Body of pancreas (tissue), 4 donors: ENCODE data around the gene TGFB2. TPM values are rescaled to one million over a fixed set of nuclear protein-coding genes. Genes with fewer than 3 reads are reported as not detected.

Experiments
- ATAC-seq: fragments of 150-250 bp; one replicate; pipeline ENCODE4 v1.9.1; 2016
- DNase-seq, 4 donors: peaks; one replicate each; pipeline ENCODE4 v3.0.0-alpha.2; 2019
- H3K27ac ChIP-seq, 4 donors: fragments of 200-600 bp; sonication (generic); 1 replicate in 3 of 4; 2 replicates in 1 of 4; pipeline versions ENCODE4 v1.5.1 to v1.6.1; 2016 to 2019; ENCODE audit warnings: mild to moderate bottlenecking in 1 of 4, mixed read lengths in 1 of 4, moderate library complexity in 1 of 4
- H3K27me3 ChIP-seq, 2 donors: fragments of 200-600 bp; sonication (generic); one replicate each; pipeline ENCODE4 v1.6.0; 2016; ENCODE audit warnings: mild to moderate bottlenecking in 1 of 2
- H3K36me3 ChIP-seq, 2 donors: fragments of 200-600 bp; sonication (generic); replicated peaks in 1 of 2; 2 replicates each; pipeline ENCODE4 v1.5.1; 2016; ENCODE audit warnings: low read depth in 2 of 2; ENCODE audit not compliant: insufficient read depth in 1 of 2
- H3K4me1 ChIP-seq: fragments of 200-600 bp; sonication (generic); one replicate; pipeline ENCODE4 v1.6.0; 2016
- H3K4me3 ChIP-seq, 2 donors: fragments of 200-600 bp; sonication (generic); 1 replicate in 1 of 2; 2 replicates in 1 of 2; pipeline ENCODE4 v1.5.1; 2016 to 2019
- H3K9me3 ChIP-seq, 3 donors: fragments of 200-600 bp; sonication (generic); 1 replicate in 2 of 3; 2 replicates in 1 of 3; pipeline ENCODE4 v1.5.1; 2016
- POLR2A ChIP-seq, 3 donors: fragments of 450-650 bp; IDR thresholded peaks; one replicate each; pipeline ENCODE4 v1.6.1; 2016; ENCODE audit warnings: antibody characterized with exemption in 3 of 3, mild to moderate bottlenecking in 2 of 3
- WGBS, 2 donors: methylation state at CpG; one replicate each; pipeline ENCODE4 v1.1.5; 2017; 5-methylcytosine and 5-hydroxymethylcytosine counted together
- intact Hi-C: fragments of 100-400 bp; cut with DNase I; formaldehyde crosslinking; loops from one replicate; pipeline ENCODE4 v1.15.1; 2023
- total RNA-seq, 2 donors: library from RNA; depleted of rRNA; stranded (reverse); fragments of >200 nt; gene quantifications; one replicate each; pipeline ENCODE4 v1.1.0, GENCODE V29; 2016
- TF ChIP-seq, protein P1 (sequence below), 7 experiments: fragments of 450-650 bp in 4 of 7; fragments of 200-600 bp in 3 of 7; sonication (generic) in 3 of 7; IDR thresholded peaks; one replicate each; pipeline ENCODE4 v1.5.1; 2016 to 2019; ENCODE audit warnings: antibody characterized with exemption in 7 of 7

Gene TGFB2
- total RNA-seq, 2 donors from 2014 or later, result 4.3 to 4.9 TPM

DNA sequence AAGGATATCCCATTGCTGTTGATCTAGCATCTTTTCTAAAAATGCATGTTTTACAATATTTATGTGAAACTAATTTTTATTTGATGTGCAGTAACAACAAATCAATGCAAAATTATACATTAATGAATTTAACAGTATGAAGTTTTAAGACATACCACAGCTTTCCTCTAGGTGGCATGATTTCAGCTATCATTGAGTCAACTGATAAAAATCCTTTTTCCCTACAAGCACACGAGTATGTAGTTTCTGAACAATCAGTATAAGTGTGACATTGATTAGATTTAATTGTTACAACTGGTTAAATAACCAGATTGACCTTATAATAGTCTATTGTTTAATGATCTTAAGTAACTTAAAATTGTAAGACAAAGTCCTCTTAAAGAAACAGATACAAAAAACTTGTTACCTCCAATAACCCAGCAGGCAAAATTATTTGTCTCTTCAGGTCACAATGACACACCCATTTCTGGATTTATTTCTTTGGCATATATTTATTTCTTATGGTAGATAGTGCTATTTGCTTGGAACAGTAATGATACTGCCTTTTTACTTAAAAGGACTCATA, 5.8 kb upstream of the TGFB2 start:
- Histone ChIP-seq H3K9me3 (no peaks in the 10 kb centered on the region), H3K36me3 (no peaks in the 10 kb centered on the region), H3K4me3 (no peak overlapping the region), H3K27me3 (no peaks in the 10 kb centered on the region), H3K4me1 (peaks cover 3% of the 10 kb centered on the region), H3K27ac (no peak overlapping the region)
- ATAC-seq (peak; percentile 60), DNase-seq (no peak)
- TF ChIP-seq, protein P1, sequence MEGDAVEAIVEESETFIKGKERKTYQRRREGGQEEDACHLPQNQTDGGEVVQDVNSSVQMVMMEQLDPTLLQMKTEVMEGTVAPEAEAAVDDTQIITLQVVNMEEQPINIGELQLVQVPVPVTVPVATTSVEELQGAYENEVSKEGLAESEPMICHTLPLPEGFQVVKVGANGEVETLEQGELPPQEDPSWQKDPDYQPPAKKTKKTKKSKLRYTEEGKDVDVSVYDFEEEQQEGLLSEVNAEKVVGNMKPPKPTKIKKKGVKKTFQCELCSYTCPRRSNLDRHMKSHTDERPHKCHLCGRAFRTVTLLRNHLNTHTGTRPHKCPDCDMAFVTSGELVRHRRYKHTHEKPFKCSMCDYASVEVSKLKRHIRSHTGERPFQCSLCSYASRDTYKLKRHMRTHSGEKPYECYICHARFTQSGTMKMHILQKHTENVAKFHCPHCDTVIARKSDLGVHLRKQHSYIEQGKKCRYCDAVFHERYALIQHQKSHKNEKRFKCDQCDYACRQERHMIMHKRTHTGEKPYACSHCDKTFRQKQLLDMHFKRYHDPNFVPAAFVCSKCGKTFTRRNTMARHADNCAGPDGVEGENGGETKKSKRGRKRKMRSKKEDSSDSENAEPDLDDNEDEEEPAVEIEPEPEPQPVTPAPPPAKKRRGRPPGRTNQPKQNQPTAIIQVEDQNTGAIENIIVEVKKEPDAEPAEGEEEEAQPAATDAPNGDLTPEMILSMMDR (IDR thresholded peaks at IDR 0.05), result peak; percentile 31 to 77 (median 68)
- no peak for TF ChIP-seq POLR2A (IDR thresholded peaks at IDR 0.05)
- 0 to 2% methylated on average over 1 of the region's 1 CpG for whole genome bisulfite sequencing, 2 donors
- intact Hi-C loops, result loop anchor here (10.0 kb wide), 1 partner anchor 725 kb away; no protein-coding TSS in a partner anchor

GRCh38 chr1:218341325-218341724, 3.8 kb upstream of the TGFB2 start:
- ATAC-seq (no peak), DNase-seq (no peak)
- Histone ChIP-seq H3K27ac (no peak overlapping the region), H3K27me3 (no peaks in the 10 kb centered on the region), H3K4me1 (peaks cover 19% of the 10 kb centered on the region), H3K9me3 (no peaks in the 10 kb centered on the region), H3K36me3 (no peaks in the 10 kb centered on the region), H3K4me3 (no peak overlapping the region)
- WGBS, 2 donors, result 86 to 95% methylated on average over 1 of the region's 1 CpG
- TF ChIP-seq, protein P1 (IDR thresholded peaks at IDR 0.05), result no peak
- TF ChIP-seq POLR2A (IDR thresholded peaks at IDR 0.05), result no peak
- intact Hi-C loops, result no loop called here

GRCh38 chr1:218342091-218342490, 3.0 kb upstream of the TGFB2 start:
- H3K27me3 ChIP-seq, result no peaks in the 10 kb centered on the region
- WGBS, 2 donors, result 80 to 87% methylated on average over 4 of the region's 4 CpGs
- H3K9me3 ChIP-seq, result no peaks in the 10 kb centered on the region
- no peak overlapping the region for H3K27ac ChIP-seq
- H3K4me1 ChIP-seq, result peaks cover 26% of the 10 kb centered on the region
- intact Hi-C loops, result no loop called here
- no peaks in the 10 kb centered on the region for H3K36me3 ChIP-seq
- no peak overlapping the region for H3K4me3 ChIP-seq
- no peak for ATAC-seq
- no peak for DNase-seq
- no peak for TF ChIP-seq POLR2A (IDR thresholded peaks at IDR 0.05)
- TF ChIP-seq, protein P1 (IDR thresholded peaks at IDR 0.05), result no peak

DNA sequence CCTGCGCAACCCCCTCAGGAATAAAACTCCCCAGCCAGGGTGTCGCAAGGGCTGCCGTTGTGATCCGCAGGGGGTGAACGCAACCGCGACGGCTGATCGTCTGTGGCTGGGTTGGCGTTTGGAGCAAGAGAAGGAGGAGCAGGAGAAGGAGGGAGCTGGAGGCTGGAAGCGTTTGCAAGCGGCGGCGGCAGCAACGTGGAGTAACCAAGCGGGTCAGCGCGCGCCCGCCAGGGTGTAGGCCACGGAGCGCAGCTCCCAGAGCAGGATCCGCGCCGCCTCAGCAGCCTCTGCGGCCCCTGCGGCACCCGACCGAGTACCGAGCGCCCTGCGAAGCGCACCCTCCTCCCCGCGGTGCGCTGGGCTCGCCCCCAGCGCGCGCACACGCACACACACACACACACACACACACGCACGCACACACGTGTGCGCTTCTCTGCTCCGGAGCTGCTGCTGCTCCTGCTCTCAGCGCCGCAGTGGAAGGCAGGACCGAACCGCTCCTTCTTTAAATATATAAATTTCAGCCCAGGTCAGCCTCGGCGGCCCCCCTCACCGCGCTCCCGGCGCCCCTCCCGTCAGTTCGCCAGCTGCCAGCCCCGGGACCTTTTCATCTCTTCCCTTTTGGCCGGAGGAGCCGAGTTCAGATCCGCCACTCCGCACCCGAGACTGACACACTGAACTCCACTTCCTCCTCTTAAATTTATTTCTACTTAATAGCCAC, 696 bp downstream of the TGFB2 start:
- H3K27me3 ChIP-seq, result no peaks in the 10 kb centered on the region
- ATAC-seq, result peak; percentile 75
- intact Hi-C loops, result no loop called here

More for the DNA sequence above, 696 bp downstream of the TGFB2 start:
- Histone ChIP-seq H3K9me3 (no peaks in the 10 kb centered on the region), H3K4me3 (peak overlapping the region; percentile 46 to 63), H3K27ac (peak overlapping the region; percentile 56 to 74 (median 70)), H3K4me1 (peaks cover 35% of the 10 kb centered on the region), H3K36me3 (no peaks in the 10 kb centered on the region)
- no peak for TF ChIP-seq POLR2A (IDR thresholded peaks at IDR 0.05)
- TF ChIP-seq, protein P1 (IDR thresholded peaks at IDR 0.05), result peak in 2 of 7 experiments; percentile 16 to 23
- peak; percentile 49 to 70 (median 58) for DNase-seq
- 0 to 1% methylated on average over 25 to 62 of the region's 64 CpGs for WGBS, 2 donors
